ENCODE results near the gene AKIRIN2.
"Not testable (repeated sequence)": the region's sequence is repeated elsewhere in the genome, so short reads cannot be mapped to it uniquely, and the experiment has no call there.

AKIRIN2 gene

DNA sequence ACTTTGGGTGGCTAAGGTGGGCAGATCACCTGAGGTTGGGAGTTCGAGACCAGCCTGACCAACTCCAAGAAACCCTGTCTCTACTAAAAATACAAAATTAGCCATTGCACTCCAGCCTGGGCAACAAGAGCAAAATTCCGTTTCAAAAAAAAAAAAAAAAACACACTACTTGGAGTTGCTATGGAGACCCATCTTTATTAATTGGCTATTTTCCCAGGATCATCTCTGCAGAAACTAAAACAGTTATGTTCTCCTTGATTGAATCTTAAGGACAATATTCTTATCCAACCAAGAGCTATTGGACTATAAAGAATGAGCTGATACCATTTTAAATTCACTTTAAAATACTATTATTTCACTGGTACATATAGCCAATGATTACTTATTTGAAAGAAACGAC, 14.7 kb downstream of the AKIRIN2 start:
- TF ChIP-seq POLR2A (IDR thresholded peaks at IDR 0.05; ENCODE audit: low read length): no peak
- TF ChIP-seq GATA1 (IDR thresholded peaks at IDR 0.05; ENCODE audit: low read depth, low read length): no peak
- no peak for DNase-seq

GRCh38 chr6:87686636-87687205, 15.3 kb downstream of the AKIRIN2 start:
- not testable (repeated sequence) for DNase-seq

GRCh38 chr6:87684895-87685654, 17.0 kb downstream of the AKIRIN2 start:
- TF ChIP-seq GATA1 (IDR thresholded peaks at IDR 0.05; ENCODE audit: low read depth, low read length) (no peak), POLR2A (IDR thresholded peaks at IDR 0.05; ENCODE audit: low read length) (no peak)
- DNase-seq: no peak

DNA sequence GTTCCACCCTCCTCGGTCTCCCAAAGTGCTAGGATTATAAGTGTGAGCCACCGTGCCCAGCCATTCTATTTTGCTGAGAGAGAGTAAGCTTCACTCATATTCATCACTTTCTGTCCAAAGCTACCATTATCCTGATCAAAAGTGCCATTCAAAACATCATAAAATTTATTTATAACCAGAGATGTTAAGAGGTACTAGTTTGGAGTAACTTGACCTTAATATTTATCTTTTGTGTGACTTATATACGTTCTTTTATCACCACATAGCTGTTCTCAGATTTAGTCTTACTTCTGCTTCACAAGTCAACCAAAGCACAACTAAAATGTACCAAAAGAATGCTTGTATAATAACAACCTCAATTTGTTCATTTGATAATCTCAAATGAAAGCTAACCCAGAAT, 18.1 kb downstream of the AKIRIN2 start:
- DNase-seq: no peak
- TF ChIP-seq GATA1 (IDR thresholded peaks at IDR 0.05; ENCODE audit: low read depth, low read length) (no peak), POLR2A (IDR thresholded peaks at IDR 0.05; ENCODE audit: low read length) (no peak)

GRCh38 chr6:87682310-87682709, 19.7 kb downstream of the AKIRIN2 start:
- no peak for TF ChIP-seq POLR2A (IDR thresholded peaks at IDR 0.05; ENCODE audit: low read length)
- TF ChIP-seq GATA1 (IDR thresholded peaks at IDR 0.05; ENCODE audit: low read depth, low read length): no peak
- DNase-seq: no peak

DNA sequence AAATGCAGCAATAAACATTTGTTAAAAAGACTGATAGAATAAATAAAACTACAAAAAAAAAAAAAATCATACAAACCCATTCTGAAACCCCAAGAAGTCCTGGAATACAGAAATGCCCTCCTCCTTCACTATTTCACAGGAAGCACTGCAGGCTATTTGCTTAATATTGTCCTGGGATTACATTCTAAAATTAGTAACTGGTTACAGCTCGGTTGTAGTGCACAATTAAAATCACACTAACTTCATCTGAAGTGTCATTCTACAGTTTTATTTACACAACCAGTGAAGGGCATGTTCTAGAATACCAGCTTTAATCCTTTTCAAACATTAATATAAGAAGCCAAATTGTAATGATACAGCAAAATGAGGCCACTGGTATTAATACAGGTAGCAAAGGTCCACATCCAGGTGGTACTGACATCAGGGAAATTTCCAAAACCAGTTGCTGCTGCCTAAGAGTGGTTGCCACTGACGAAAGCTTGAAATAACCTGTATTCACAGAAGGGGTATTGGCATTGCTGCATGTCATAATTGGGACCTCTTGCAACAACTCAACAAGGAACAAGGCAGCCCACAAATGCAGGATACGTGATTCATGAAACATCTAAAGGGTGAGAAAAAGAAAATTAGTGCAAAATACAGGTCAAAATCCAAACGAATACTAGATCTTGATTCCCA, 26.9 kb downstream of the AKIRIN2 start:
- DNase-seq: no peak
- TF ChIP-seq POLR2A (IDR thresholded peaks at IDR 0.05; ENCODE audit: low read length) (no peak), GATA1 (IDR thresholded peaks at IDR 0.05; ENCODE audit: low read depth, low read length) (no peak)

GRCh38 chr6:87674290-87674689, 27.7 kb downstream of the AKIRIN2 start:
- TF ChIP-seq POLR2A (IDR thresholded peaks at IDR 0.05; ENCODE audit: low read length) (no peak), GATA1 (IDR thresholded peaks at IDR 0.05; ENCODE audit: low read depth, low read length) (no peak)
- DNase-seq: peak; percentile 37 to 56

GRCh38 chr6:87673237-87673636, 28.8 kb downstream of the AKIRIN2 start:
- no peak for TF ChIP-seq GATA1 (IDR thresholded peaks at IDR 0.05; ENCODE audit: low read depth, low read length)
- no peak for TF ChIP-seq POLR2A (IDR thresholded peaks at IDR 0.05; ENCODE audit: low read length)
- no peak for DNase-seq

DNA sequence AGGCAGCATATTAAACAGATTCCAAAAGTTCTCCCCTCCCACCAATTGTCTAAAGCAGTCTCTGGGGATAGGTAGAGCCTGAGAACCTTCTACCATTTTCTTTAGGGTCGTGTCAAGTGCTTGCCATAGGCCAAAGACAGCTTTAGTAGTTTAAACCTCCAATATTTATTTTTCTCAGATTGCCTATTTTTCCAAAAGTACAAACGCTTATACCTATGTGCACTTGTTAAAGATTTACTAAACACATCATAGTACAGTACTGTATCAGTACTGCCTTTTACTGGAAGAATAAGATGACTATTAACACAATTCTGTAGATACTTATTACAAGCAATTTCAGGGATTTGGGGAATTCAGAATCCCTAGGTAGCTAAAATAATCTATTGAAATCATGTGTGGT, 29.4 kb downstream of the AKIRIN2 start:
- TF ChIP-seq GATA1 (IDR thresholded peaks at IDR 0.05; ENCODE audit: low read depth, low read length) (no peak), POLR2A (IDR thresholded peaks at IDR 0.05; ENCODE audit: low read length) (no peak)
- DNase-seq: no peak

DNA sequence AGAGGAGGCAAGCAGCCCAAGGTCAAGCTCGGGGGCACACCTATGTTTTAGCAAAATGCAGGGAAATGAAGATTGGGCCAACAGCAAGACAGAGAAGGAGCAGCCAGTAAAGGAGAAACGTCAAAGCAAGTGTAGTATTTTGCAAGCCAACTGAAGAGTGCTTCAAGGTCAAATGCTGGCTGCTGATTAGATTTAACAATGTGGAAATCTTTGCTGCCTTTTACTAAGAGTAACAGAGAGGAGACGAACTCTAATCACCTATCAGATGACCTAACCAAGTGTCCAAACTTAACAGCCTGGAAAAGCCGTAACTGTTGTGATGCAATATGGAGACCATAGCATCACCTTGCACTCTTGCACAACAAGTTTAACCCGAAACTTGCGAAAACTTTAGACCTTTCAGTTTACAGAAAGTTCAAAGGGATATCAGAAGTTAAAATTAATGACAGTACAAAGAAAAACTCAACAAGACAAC, 30.4 kb downstream of the AKIRIN2 start:
- no peak for DNase-seq
- no peak for TF ChIP-seq POLR2A (IDR thresholded peaks at IDR 0.05; ENCODE audit: low read length)
- no peak for TF ChIP-seq GATA1 (IDR thresholded peaks at IDR 0.05; ENCODE audit: low read depth, low read length)

DNA sequence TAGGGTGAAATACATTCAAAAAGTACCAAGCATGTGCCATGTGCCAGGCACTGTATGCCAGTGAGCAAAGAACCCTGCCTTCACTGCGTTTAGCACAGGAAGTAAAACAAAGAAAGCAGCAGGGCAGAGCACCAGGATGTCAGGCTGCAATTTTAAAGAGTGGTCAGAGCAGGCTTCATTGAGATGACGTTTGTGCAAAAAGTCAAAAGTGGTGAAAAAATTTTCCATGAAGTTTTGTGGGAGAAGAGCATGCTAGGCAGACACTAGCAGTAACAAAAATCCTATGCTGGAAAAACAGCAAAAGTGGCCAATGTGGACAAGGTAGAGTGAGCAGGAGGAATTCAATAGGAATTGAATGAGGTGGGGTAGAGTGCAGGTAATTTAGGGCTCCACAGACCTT, 31.3 kb downstream of the AKIRIN2 start:
- no peak for DNase-seq
- TF ChIP-seq POLR2A (IDR thresholded peaks at IDR 0.05; ENCODE audit: low read length): no peak
- TF ChIP-seq GATA1 (IDR thresholded peaks at IDR 0.05; ENCODE audit: low read depth, low read length): no peak

GRCh38 chr6:87669051-87669450, 33.0 kb downstream of the AKIRIN2 start:
- TF ChIP-seq GATA1 (IDR thresholded peaks at IDR 0.05; ENCODE audit: low read depth, low read length): no peak
- TF ChIP-seq POLR2A (IDR thresholded peaks at IDR 0.05; ENCODE audit: low read length): no peak
- no peak for DNase-seq

GRCh38 chr6:87668013-87668412, 34.0 kb downstream of the AKIRIN2 start:
- DNase-seq: no peak
- TF ChIP-seq POLR2A (IDR thresholded peaks at IDR 0.05; ENCODE audit: low read length) (no peak), GATA1 (IDR thresholded peaks at IDR 0.05; ENCODE audit: low read depth, low read length) (no peak)

- DNase-seq: no peak
- TF ChIP-seq POLR2A (IDR thresholded peaks at IDR 0.05; ENCODE audit: low read length) (no peak), GATA1 (IDR thresholded peaks at IDR 0.05; ENCODE audit: low read depth, low read length) (no peak)
These were observed 35.0 kb downstream of the AKIRIN2 start for GRCh38 chr6:87667032-87667431.
